GM18867 (cell line): ENCODE data around the gene TMEM209.
A peak's percentile ranks its signal among the peaks of the same experiment; 100 is the strongest.
"Not testable (repeated sequence)": the region's sequence is repeated elsewhere in the genome, so short reads cannot be mapped to it uniquely, and the experiment has no call there.

Experiments used
- ATAC-seq: cut with Tn5 transposase; IDR thresholded peaks from one replicate; pipeline ENCODE4 v1.9.1; 2021; ENCODE audit warnings: mild to moderate bottlenecking, moderate library complexity; ENCODE audit not compliant: unreplicated experiment

The TMEM209 gene

DNA sequence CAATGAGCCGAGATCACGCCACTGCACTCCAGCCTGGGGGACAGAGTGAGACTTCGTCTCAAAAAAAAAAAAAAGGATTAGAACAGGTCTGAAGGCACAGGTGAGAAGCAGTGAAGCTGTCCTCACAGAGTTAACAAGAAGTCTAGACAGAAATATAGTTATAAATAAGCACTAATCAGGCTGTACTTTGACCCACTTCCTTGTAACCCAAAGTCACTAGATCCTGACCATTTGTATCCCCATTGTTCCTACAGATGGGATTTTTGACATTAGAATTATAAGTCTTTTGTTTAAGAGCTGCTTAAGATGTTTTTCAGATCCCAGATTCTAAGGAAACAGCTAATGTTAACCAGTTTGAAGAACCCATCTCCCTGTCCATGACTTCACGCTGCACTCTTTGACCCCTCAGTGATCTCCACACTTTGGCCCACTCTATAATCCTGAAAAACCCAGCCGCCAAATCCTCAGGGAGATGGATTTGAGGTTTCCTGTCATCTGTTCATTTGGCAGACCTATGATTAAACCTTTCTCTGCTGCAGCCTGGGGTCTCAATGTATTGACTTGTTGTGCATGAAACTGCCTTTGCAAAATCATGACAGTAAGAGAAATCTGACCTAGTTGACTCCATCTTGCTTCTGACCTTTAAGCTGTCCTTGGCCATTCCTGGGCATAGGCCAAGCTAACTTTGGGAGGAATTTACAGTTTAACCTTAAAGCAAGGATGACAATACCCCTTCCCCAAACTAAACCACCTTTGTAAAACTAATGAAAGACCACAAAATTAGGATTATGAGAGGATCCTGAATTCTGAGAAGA lies 13.8 kb upstream of the TMEM209 start:
- ATAC-seq, result no peak

DNA sequence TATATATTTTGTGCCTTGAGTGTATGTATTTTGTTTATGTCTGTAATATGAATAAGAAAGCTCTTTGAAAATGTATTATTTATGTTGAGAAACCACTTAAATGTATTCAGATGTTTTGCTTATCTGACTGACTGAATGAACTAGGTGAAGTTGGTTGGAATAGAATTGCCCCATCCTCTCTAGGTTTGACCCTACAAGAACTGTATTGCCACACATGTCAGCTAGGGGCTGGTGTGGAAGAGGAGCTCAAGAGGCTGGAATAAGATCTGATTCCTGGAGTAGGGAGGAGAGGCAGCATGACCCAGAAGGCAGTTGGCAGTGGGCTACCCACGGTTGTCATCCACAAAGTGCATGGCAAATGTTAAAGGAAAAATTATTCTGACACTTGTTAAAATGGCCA lies 11.5 kb upstream of the TMEM209 start:
- ATAC-seq, result no peak

DNA sequence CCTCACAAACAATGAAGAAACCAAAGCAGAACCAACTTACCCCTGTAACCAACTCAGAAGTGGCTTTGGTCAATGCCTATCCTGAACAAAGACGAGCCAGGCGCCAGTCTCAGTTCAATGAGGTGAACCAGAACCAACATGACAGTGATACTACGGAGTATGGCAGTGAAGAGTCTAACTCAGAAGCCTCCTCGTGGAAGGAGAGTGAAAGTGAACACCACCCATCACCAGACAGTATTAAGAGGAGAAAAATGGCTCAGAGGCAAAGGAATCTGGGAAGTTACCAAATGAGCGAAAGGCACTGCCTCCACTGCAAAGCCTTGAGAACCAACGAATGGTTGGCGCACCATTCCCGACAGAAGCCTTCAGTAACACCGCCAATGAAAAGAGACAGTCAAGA lies 10.8 kb upstream of the TMEM209 start:
- no peak for ATAC-seq

DNA sequence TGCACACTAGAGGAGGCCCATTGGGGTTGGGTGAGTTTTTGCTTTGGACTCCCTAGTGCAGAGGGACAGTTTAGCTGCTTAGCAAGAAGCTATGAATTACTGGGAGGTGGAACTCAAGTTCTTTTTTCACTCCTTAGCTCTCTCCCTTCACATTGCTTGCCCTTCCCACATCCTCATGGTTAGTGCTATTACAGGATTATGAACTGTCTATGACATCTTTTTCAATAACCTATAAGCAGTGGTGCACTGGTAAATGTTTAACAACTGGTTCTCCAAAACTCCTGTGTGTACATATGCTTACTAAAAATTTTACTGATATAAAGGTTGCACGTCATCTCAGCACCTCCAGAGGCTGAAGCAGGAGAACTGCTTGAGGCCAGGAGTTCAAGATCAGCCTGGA lies 8.6 kb upstream of the TMEM209 start:
- no peak for ATAC-seq

- ATAC-seq, result no peak
These were observed 5.2 kb upstream of the TMEM209 start for GRCh38 chr7:130210181-130210935.

DNA sequence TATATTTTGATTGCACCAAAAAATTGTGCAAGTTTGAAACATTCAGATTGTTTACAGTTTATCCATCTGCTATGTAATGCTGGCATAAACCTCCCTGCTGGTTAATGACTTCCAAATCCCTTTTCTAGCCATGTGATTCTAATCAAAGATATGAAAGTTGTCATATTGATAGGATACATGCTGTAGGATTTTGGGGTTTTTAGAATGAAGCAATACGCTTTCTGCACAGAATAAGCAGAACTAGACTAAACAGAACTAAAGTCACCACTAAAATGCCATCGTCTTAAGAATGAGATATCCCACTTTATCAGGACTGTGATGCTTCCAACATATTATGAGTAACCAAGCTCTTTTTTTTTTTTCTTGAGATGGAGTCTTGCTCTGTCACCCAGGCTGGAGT lies 3.3 kb upstream of the TMEM209 start:
- ATAC-seq, result no peak

DNA sequence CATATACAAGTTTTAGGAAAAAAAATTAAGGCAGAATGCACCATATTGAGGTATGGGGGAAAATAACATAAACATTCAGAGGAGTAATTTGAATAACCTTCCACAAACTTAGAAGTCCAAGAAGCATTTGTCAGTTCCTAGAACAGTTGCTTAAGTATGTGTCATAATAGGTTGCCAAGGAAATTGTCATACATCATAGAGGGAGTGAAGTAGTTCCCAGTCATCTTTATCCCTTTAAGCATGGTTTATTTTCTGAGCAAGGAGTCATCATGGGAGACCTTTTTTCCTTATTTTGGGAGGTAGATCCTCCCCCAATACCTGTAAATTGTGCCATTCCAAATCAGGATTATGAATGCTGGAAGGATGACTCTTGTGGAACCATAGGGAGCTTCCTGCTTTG lies 2.4 kb upstream of the TMEM209 start, which contains the start of gene SSMEM1:
Gene SSMEM1, plus strand, starts transcription at position 219 of the 400 bp plus-strand sequence. Its CDS starts 51 bp downstream, at position 270.
- no peak for ATAC-seq

GRCh38 chr7:130207033-130207432 lies 1.8 kb upstream of the TMEM209 start:
- ATAC-seq, result no peak

DNA sequence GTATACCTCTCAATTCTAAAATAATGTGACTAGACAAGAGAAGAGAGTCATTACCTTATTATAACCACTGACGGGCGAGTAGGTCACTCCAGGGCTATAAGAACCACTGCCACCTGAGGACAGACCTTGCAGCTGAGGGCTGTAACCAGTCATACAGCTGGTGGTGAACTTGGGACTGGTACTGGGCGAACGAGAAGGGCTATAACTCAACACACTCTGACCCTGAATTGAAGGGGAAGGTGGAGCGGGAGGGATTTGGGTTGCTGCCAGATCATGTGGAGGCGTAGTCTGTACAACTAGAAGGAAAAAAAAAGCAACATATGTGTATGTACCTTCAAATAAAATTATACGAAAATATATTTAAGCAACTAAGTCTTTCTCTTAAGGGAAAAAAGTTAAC lies 3.4 kb downstream of the TMEM209 start:
- ATAC-seq, result no peak

- ATAC-seq, result no peak
These were observed 8.1 kb downstream of the TMEM209 start for GRCh38 chr7:130197094-130197493.

GRCh38 chr7:130196476-130196875 lies 8.7 kb downstream of the TMEM209 start:
- no peak for ATAC-seq

DNA sequence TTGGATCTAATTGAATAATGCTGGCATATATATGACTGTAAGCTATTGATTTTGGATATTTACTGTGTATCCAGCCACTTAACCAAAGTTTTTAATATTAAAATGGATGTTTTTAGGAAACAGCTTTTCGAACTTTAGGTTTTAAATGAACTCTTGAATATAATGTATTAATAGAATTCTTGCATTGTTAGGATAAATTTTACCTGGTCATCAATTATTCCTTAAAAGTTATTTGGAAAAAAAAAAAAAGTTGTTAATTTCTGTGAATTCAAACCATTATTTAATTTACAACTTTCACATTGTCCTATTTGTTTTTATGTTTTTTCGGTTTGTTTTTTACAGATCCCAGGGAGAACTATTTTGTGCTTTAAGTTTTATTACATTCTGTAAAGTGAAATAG lies 9.8 kb downstream of the TMEM209 start:
- ATAC-seq, result no peak

- peak; percentile 58 for ATAC-seq
These were observed 13.4 kb downstream of the TMEM209 start for GRCh38 chr7:130191791-130192190.

- no peak for ATAC-seq
These were observed 15.9 kb downstream of the TMEM209 start for GRCh38 chr7:130189343-130189742.

DNA sequence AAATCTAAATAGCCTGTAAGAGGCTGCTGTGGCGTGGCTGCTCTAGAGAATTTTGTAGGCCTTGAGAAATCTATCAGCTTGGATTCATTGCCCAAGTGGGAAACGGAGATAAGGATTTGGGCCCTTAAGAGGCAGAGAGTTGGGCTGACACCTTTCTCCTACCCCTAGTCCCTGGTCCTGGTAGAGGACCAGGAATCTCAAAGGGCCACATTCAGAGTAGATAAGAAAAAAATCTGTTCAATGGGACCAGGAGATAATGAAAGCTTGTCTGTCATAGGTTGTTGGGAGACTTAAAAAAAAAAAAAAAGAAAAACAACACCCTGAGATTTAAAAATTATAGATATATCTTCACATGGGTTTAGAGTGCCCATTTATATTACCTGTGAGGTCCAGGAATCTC lies 17.8 kb downstream of the TMEM209 start:
- ATAC-seq, result no peak

DNA sequence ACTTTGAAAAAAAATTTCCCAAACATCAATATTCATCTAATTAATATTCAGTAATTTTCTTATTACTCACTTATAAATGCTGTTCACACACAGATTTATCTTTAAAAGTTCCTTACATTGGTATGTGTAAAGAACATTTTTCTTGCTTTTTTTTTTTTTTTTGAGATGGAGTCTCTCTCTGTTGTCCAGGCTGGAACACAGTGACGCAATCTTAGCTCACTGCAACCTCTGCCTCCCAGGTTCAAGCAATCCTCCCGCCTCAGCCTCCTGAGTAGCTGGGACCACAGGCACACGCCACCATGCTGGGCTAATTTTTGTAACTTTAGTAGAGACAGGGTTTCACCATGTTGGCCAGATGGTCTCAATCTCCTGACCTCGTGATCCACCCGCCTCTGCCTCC lies 20.9 kb downstream of the TMEM209 start:
- ATAC-seq, result not testable (repeated sequence)

DNA sequence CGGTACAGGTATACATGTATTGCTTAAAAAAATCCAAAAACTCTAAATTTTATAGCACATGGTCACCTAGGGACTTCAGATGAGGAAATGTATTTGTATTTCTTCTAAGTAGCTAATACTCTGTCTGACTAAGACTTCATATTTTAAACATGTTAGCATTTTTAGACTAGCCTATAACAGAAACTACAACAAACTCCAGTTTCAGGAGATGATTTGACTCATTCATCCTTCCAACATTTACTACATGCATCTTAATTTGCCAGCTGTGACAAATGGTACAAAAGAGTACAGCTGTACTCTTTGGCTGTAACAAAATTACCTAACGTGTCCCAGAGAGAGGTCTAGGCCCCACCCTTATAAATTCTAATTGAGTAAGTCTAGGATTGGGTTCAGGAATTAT lies 22.2 kb downstream of the TMEM209 start:
- ATAC-seq, result peak; percentile 79

DNA sequence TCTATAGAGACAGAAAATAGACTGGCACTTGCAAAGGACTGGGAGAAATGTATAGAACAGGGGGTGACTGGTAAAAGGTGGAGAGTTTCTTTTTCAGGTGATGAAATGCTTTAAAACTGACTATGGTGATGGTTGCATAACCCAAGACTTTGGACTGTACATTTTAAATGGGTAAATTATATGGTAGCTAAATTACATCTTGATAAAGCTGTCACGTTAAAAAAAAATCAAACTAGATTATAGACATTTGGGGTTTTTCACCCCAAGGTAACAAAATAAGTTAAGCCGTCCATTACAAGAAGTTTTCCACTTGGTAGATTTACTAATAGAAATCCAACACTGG lies 24.0 kb downstream of the TMEM209 start:
- ATAC-seq, result no peak

DNA sequence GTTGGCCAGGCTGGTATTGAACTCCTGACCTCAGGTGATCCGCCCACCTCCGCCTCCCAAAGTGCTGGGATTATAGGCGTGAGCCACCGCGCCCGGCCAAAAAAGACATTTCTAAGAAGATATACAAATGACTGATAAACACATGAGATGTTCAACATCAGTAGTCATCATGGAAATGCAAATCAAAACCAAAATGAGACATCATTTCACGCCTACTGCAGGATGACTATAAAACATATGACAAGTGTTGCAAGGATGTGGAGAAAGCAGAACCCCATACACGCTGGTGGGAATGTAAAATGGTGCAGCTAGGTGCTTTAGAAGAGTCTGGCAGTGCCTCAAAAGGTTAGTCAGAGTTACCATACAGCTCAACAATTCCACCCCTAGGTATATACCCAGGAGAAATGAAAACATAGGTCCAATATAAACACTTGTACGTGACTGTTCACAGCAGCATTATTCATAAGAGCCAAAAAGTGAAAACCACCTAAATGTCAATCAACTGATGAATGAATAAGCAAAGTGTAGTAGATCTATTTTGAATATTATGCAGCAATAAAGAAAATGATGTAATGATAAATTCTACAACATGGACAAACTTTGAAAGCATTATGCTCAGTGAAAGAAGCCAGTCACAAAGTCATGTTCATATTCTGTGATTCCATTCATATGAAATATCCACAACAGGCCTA lies 24.5 kb downstream of the TMEM209 start:
- ATAC-seq, result no peak

GRCh38 chr7:130179631-130180030 lies 25.6 kb downstream of the TMEM209 start:
- ATAC-seq, result no peak

DNA sequence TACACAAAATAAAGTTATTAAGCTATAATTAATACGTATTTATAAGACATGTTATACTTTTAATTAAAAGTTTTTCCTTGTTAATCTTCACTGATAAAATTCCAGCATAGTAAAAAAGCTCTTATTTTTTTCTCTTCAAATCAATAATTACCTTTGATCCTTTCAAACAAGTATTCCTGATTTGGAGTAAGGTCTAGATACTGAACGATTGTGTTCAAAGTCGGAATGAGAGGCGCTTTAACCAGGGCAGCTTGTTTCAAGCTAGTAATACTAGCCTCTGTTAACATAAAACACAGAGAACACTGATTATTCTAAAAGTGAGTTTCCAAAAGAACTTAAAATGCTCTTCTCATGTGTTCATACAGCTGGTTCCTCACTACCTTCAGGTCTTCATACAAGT lies 27.0 kb downstream of the TMEM209 start:
- ATAC-seq, result no peak
